ENCODE results near the gene CADM2. TPM values are rescaled to one million over a fixed set of nuclear protein-coding genes. Genes with fewer than 3 reads are reported as not detected.

The CADM2 gene
- total RNA-seq, 1 experiment from 2014 or later: not detected

- POLR2A ChIA-PET: no interaction called here
- TF ChIP-seq ZBTB33 (IDR thresholded peaks at IDR 0.05; ENCODE audit: extremely low read depth, insufficient replicate concordance, low read length) (no peak), SRF (IDR thresholded peaks at IDR 0.05; ENCODE audit: low read depth) (no peak), FOSL1 (IDR thresholded peaks at IDR 0.05; ENCODE audit: low read depth) (no peak), EZH2 (IDR thresholded peaks at IDR 0.05) (no peak), REST (IDR thresholded peaks at IDR 0.05; ENCODE audit: low read depth) (no peak), POLR2AphosphoS5 (IDR thresholded peaks at IDR 0.05; ENCODE audit: low read depth, low read length) (no peak), ELF1 (IDR thresholded peaks at IDR 0.05; ENCODE audit: borderline replicate concordance, low read depth) (no peak), ZNF274 (IDR thresholded peaks at IDR 0.05; ENCODE audit: low read depth, low read length) (no peak), TCF7L2 (IDR thresholded peaks at IDR 0.05; ENCODE audit: borderline replicate concordance, extremely low read depth, insufficient read depth, insufficient read length) (no peak), CBX3 (IDR thresholded peaks at IDR 0.05; ENCODE audit: low read depth) (no peak), CTCF (IDR thresholded peaks at IDR 0.05 in 2 of 3, conservative IDR thresholded peaks at IDR 0.05 in 1 of 3; ENCODE audit: borderline replicate concordance in 1 of 3, insufficient read depth in 1 of 3, low read depth in 2 of 3, low read length in 2 of 3) (no peak), ZFX (IDR thresholded peaks at IDR 0.05) (no peak), POLR2A (IDR thresholded peaks at IDR 0.05; ENCODE audit: borderline replicate concordance, extremely low read depth, insufficient read depth, insufficient read length) (no peak), JUND (IDR thresholded peaks at IDR 0.05) (no peak), CEBPB (IDR thresholded peaks at IDR 0.05; ENCODE audit: low read depth) (no peak), EGR1 (IDR thresholded peaks at IDR 0.05; ENCODE audit: low read depth) (no peak), EZH2phosphoT487 (IDR thresholded peaks at IDR 0.05; ENCODE audit: borderline replicate concordance) (no peak), ATF3 (IDR thresholded peaks at IDR 0.05) (no peak), SIN3A (IDR thresholded peaks at IDR 0.05; ENCODE audit: low read depth) (no peak), YY1 (IDR thresholded peaks at IDR 0.05; ENCODE audit: extremely low read depth, insufficient replicate concordance, low read depth, low read length) (no peak)
- no peaks in the 10 kb centered on the region for H3K79me2 ChIP-seq (ENCODE audit: insufficient read depth, low read length)
- no peaks in the 10 kb centered on the region for H3K27me3 ChIP-seq (ENCODE audit: insufficient read depth, low read length)
- no peaks in the 10 kb centered on the region for H3K36me3 ChIP-seq (ENCODE audit: control insufficient read depth in 1 of 2, insufficient read depth in 2 of 2, low read length in 2 of 2)
- H3K9ac ChIP-seq (ENCODE audit: low read length): no peak overlapping the region
- no peak overlapping the region for H3K4me2 ChIP-seq (ENCODE audit: low read length)
- ATAC-seq (no peak), DNase-seq (ENCODE audit: low read depth, low spot score) (no peak)
- no peak overlapping the region for H3K27ac ChIP-seq (ENCODE audit: low read depth, low read length)
- no peak overlapping the region for H2AFZ ChIP-seq (ENCODE audit: low read depth, low read length, poor library complexity, severe bottlenecking)
- intact Hi-C loops (cut with micrococcal nuclease): no loop called here
- no peaks in the 10 kb centered on the region for H3K4me1 ChIP-seq (ENCODE audit: control insufficient read depth in 1 of 2, insufficient read depth in 2 of 2, low read length in 2 of 2)
- no peaks in the 10 kb centered on the region for H3K9me2 ChIP-seq (ENCODE audit: insufficient read depth)
- CTCF ChIA-PET: no interaction called here
- no peaks in the 10 kb centered on the region for H4K20me1 ChIP-seq (ENCODE audit: insufficient read depth)
- RAD21 ChIA-PET (ENCODE audit: low non-redundant PET in 1 of 2, low total read pairs in 2 of 2, uncharacterized antibody in 2 of 2, unreplicated experiment in 2 of 2): no interaction called here
- H3K4me3 ChIP-seq (replicated peaks in 1 of 2; ENCODE audit: low read depth in 1 of 2, low read length in 2 of 2): no peak overlapping the region
- H3K9me3 ChIP-seq (ENCODE audit: control insufficient read depth in 1 of 2, insufficient read depth in 1 of 2, low read depth in 1 of 2, low read length in 2 of 2): peaks cover 0 to 13% of the 10 kb centered on the region in 2 experiments; a peak in 2 of 4 replicates
- BruUV-seq (replicated peaks): no TSS peak
Measured at GRCh38 chr3:85516146-85516545, 557.4 kb downstream of the CADM2 start.
